C4-2B (cell line): ENCODE measurements around the gene IL17A.

ENCODE experiments used
- ZFX ChIP-seq: fragments of 450-650 bp; IDR thresholded peaks from 2 replicates; pipeline ENCODE4 v1.6.1; 2017
- TF ChIP-seq, protein P1 (sequence below): fragments of 450-650 bp; conservative IDR thresholded peaks from 2 replicates; pipeline ENCODE4 v1.5.1; 2017; ENCODE audit warnings: mild to moderate bottlenecking

DNA sequence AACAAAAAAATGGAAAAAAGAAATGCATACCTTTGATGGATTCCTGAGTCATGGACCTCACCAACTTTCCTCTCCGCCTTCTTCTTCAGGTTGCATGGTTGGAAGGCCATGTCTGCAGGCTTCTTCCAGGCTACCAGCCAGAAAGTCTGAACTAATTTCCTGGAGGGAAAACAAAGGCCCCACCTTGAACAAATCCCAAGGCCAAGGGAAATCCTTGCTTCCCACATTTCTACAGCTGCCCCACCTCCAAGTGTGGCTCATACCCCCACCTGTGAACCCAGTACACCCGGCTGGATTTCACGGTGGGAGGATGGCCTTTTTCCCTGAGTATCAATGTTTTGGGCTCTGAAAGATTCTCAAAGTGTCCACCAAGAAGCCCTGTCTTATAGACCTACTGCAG lies 22.4 kb downstream of the IL17A start:
- TF ChIP-seq, protein P1, sequence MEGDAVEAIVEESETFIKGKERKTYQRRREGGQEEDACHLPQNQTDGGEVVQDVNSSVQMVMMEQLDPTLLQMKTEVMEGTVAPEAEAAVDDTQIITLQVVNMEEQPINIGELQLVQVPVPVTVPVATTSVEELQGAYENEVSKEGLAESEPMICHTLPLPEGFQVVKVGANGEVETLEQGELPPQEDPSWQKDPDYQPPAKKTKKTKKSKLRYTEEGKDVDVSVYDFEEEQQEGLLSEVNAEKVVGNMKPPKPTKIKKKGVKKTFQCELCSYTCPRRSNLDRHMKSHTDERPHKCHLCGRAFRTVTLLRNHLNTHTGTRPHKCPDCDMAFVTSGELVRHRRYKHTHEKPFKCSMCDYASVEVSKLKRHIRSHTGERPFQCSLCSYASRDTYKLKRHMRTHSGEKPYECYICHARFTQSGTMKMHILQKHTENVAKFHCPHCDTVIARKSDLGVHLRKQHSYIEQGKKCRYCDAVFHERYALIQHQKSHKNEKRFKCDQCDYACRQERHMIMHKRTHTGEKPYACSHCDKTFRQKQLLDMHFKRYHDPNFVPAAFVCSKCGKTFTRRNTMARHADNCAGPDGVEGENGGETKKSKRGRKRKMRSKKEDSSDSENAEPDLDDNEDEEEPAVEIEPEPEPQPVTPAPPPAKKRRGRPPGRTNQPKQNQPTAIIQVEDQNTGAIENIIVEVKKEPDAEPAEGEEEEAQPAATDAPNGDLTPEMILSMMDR: no peak
- no peak for TF ChIP-seq ZFX
